ENCODE data around the gene GMDS.

The GMDS gene

GRCh38 chr6:1786455-1787453, 458.7 kb downstream of the GMDS start:
- Histone ChIP-seq H3K36me3 (ENCODE audit: insufficient read depth, low read length) (no peaks in the 10 kb centered on the region), H3K4me3 (ENCODE audit: low read depth in 1 of 2, low read length in 2 of 2) (no peak overlapping the region), H3K9ac (ENCODE audit: low read depth, low read length) (no peak overlapping the region), H2AFZ (ENCODE audit: low read depth, low read length) (no peak overlapping the region), H3K4me1 (ENCODE audit: insufficient read depth, low read length) (no peaks in the 10 kb centered on the region), H3K9me3 (ENCODE audit: insufficient read depth, low read length, severe bottlenecking) (no peaks in the 10 kb centered on the region), H3K27ac (ENCODE audit: low read length) (no peak overlapping the region), H4K20me1 (ENCODE audit: insufficient read depth, low read length) (no peaks in the 10 kb centered on the region), H3K79me2 (ENCODE audit: insufficient read depth, low read length) (no peaks in the 10 kb centered on the region), H3K27me3 (ENCODE audit: insufficient read depth, low read length, poor library complexity) (no peaks in the 10 kb centered on the region), H3K4me2 (ENCODE audit: insufficient read depth, low read length) (no peak overlapping the region)
- ATAC-seq (ENCODE audit: insufficient read depth, low read depth) (no peak), DNase-seq (no peak)
- TF ChIP-seq EZH2 (IDR thresholded peaks at IDR 0.05; ENCODE audit: borderline replicate concordance, low read depth, low read length, severe bottlenecking): no peak
- TF ChIP-seq CTCF (IDR thresholded peaks at IDR 0.05; ENCODE audit: borderline replicate concordance, extremely low read depth, low read length, poor library complexity, severe bottlenecking): no peak

- Histone ChIP-seq H3K4me1 (ENCODE audit: insufficient read depth, low read length) (no peaks in the 10 kb centered on the region), H4K20me1 (ENCODE audit: insufficient read depth, low read length) (no peaks in the 10 kb centered on the region; the same call in 1 of the 2 replicates), H3K27ac (ENCODE audit: low read length) (no peak overlapping the region), H2AFZ (ENCODE audit: low read depth, low read length) (no peak overlapping the region), H3K4me3 (ENCODE audit: low read depth in 1 of 2, low read length in 2 of 2) (no peak overlapping the region), H3K27me3 (ENCODE audit: insufficient read depth, low read length, poor library complexity) (no peaks in the 10 kb centered on the region), H3K79me2 (ENCODE audit: insufficient read depth, low read length) (no peaks in the 10 kb centered on the region), H3K36me3 (ENCODE audit: insufficient read depth, low read length) (no peaks in the 10 kb centered on the region), H3K4me2 (ENCODE audit: insufficient read depth, low read length) (no peak overlapping the region), H3K9me3 (ENCODE audit: insufficient read depth, low read length, severe bottlenecking) (no peaks in the 10 kb centered on the region), H3K9ac (ENCODE audit: low read depth, low read length) (no peak overlapping the region)
- DNase-seq (no peak), ATAC-seq (ENCODE audit: insufficient read depth, low read depth) (no peak)
- TF ChIP-seq CTCF (IDR thresholded peaks at IDR 0.05; ENCODE audit: borderline replicate concordance, extremely low read depth, low read length, poor library complexity, severe bottlenecking) (no peak), EZH2 (IDR thresholded peaks at IDR 0.05; ENCODE audit: borderline replicate concordance, low read depth, low read length, severe bottlenecking) (no peak)
These were observed 461.0 kb downstream of the GMDS start for GRCh38 chr6:1784422-1784884.

GRCh38 chr6:1781817-1782184, 463.6 kb downstream of the GMDS start:
- H3K9ac ChIP-seq (ENCODE audit: low read depth, low read length): no peak overlapping the region
- H2AFZ ChIP-seq (ENCODE audit: low read depth, low read length): no peak overlapping the region
- no peaks in the 10 kb centered on the region for H3K79me2 ChIP-seq (ENCODE audit: insufficient read depth, low read length)
- H3K36me3 ChIP-seq (ENCODE audit: insufficient read depth, low read length): no peaks in the 10 kb centered on the region
- H3K4me2 ChIP-seq (ENCODE audit: insufficient read depth, low read length): no peak overlapping the region
- TF ChIP-seq EZH2 (IDR thresholded peaks at IDR 0.05; ENCODE audit: borderline replicate concordance, low read depth, low read length, severe bottlenecking) (no peak), CTCF (IDR thresholded peaks at IDR 0.05; ENCODE audit: borderline replicate concordance, extremely low read depth, low read length, poor library complexity, severe bottlenecking) (no peak)
- H3K4me1 ChIP-seq (ENCODE audit: insufficient read depth, low read length): no peaks in the 10 kb centered on the region
- ATAC-seq (ENCODE audit: insufficient read depth, low read depth) (no peak), DNase-seq (no peak)
- H3K9me3 ChIP-seq (ENCODE audit: insufficient read depth, low read length, severe bottlenecking): no peaks in the 10 kb centered on the region
- H3K4me3 ChIP-seq (ENCODE audit: low read depth in 1 of 2, low read length in 2 of 2): no peak overlapping the region
- H3K27me3 ChIP-seq (ENCODE audit: insufficient read depth, low read length, poor library complexity): no peaks in the 10 kb centered on the region
- no peak overlapping the region for H3K27ac ChIP-seq (ENCODE audit: low read length)
- no peaks in the 10 kb centered on the region; the same call in 1 of the 2 replicates for H4K20me1 ChIP-seq (ENCODE audit: insufficient read depth, low read length)

Measured in DND-41 (cell line).